Measurements from ENCODE around the gene STK16. TPM values are rescaled to one million over a fixed set of nuclear protein-coding genes. Genes with fewer than 3 reads are reported as not detected.

The STK16 gene
- total RNA-seq, 1 donor from 2014 or later: 31.0 TPM

DNA sequence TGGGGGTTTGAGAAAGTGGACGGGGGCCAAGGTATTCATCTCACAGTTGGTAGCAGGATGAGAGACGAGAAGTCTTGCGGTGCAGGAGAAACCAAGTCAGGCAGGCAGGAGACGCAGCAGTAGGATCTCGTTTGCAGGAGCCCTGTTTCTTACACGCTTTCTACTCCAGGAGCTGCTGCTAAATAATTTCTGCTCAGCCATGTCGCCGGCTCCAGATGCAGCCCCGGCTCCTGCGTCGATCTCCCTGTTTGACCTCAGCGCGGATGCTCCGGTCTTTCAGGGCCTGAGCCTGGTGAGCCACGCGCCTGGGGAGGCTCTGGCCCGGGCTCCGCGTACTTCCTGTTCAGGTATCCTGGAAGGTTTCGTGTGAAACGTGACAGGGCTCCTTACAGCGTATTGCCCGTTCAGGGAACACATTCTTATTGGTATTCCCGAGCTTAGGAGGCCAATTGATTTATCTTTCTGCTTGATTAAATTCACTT, 15.2 kb upstream of the STK16 start:
- Mint-ChIP-seq H3K4me1 (peaks cover 43% of the 10 kb centered on the region), H3K4me3 (peak overlapping the region; percentile 96), H3K27ac (peak overlapping the region; percentile 95), H3K36me3 (ENCODE audit: low read depth) (peaks cover 58% of the 10 kb centered on the region), H3K9me3 (no peaks in the 10 kb centered on the region), H3K27me3 (no peaks in the 10 kb centered on the region)
- ChIA-PET POLR2A (interaction anchor here (0.9 to 7.8 kb wide), 13 partner anchors 9 to 1001 kb away, joined by 3 to 287 read pairs (median 10); partner anchors contain the start of genes ABCB6, CNPPD1, DNAJB2 and GLB1L), CTCF (interaction anchor here (1.2 to 2.4 kb wide), 7 partner anchors 15 to 68 kb away, joined by 3 to 19 read pairs (median 4); partner anchors contain the start of genes GLB1L, STK16 and TUBA4A)
- DNase-seq (peak; percentile 36), ATAC-seq (ENCODE audit: low read depth) (no peak)
- TF ChIP-seq, protein P1, sequence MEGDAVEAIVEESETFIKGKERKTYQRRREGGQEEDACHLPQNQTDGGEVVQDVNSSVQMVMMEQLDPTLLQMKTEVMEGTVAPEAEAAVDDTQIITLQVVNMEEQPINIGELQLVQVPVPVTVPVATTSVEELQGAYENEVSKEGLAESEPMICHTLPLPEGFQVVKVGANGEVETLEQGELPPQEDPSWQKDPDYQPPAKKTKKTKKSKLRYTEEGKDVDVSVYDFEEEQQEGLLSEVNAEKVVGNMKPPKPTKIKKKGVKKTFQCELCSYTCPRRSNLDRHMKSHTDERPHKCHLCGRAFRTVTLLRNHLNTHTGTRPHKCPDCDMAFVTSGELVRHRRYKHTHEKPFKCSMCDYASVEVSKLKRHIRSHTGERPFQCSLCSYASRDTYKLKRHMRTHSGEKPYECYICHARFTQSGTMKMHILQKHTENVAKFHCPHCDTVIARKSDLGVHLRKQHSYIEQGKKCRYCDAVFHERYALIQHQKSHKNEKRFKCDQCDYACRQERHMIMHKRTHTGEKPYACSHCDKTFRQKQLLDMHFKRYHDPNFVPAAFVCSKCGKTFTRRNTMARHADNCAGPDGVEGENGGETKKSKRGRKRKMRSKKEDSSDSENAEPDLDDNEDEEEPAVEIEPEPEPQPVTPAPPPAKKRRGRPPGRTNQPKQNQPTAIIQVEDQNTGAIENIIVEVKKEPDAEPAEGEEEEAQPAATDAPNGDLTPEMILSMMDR (IDR thresholded peaks at IDR 0.05): no peak
- intact Hi-C loops (cut with micrococcal nuclease): no loop called here

DNA sequence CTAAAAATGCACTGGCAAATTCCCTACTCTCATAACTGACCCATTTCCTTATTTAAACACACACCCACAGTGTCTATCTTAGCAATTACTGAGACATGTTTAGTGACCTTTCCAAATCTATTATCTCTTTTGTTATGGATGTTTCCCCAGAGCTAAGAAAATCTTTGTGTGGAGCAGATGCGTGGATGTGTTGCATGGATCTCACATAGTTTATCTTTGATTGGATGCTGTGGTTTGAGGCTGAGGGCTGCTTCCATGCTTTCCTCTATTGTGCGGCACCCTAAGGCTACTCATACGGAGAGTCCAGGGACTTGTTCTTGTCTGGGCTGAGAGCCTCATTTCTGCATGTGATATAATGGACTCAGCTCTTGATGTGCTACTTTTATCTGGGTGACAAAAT, 10.9 kb upstream of the STK16 start:
- peaks cover 77% of the 10 kb centered on the region for H3K36me3 Mint-ChIP-seq (ENCODE audit: low read depth)
- H3K9me3 Mint-ChIP-seq: no peaks in the 10 kb centered on the region
- no peak for DNase-seq
- no peaks in the 10 kb centered on the region for H3K27me3 Mint-ChIP-seq
- POLR2A ChIA-PET: interaction anchor here (0.6 to 2.2 kb wide), 4 partner anchors 11 to 56 kb away, joined by 3 to 10 read pairs (median 4); partner anchors contain the start of genes GLB1L, STK16 and TUBA4B
- H3K27ac Mint-ChIP-seq: no peak overlapping the region
- peaks cover 22% of the 10 kb centered on the region for H3K4me1 Mint-ChIP-seq
- H3K4me3 Mint-ChIP-seq: no peak overlapping the region
- CTCF ChIA-PET: no interaction called here
- no peak for ATAC-seq (ENCODE audit: low read depth)
- TF ChIP-seq, protein P1 (IDR thresholded peaks at IDR 0.05): no peak
- intact Hi-C loops (cut with micrococcal nuclease): no loop called here

DNA sequence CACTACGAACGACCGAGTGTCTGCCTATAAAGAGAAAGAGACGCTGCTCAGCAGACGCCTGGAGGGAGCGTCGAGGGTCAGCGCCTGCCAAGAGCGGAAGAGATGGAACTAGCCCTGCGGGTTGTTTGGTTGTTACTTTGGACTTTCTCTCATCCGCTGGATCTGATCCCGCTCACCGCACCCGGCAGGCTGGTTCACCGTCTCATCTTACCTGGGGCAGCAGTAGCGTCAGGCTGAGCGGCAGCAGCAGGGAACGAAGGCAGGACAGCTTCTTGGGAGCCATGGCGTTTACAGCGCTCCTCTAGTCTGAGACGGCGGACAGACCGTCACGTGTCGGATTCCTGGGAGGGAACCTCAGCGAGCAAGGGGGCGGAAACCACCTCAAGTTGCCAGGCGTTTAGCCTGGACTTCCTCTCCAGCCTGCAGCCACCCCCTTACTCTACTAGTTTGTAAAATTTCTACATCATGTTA, 2.0 kb upstream of the STK16 start:
- Mint-ChIP-seq H3K9me3 (no peaks in the 10 kb centered on the region), H3K27me3 (no peaks in the 10 kb centered on the region), H3K4me3 (peak overlapping the region; percentile 63), H3K4me1 (peaks cover 37% of the 10 kb centered on the region), H3K36me3 (ENCODE audit: low read depth) (peaks cover 10% of the 10 kb centered on the region), H3K27ac (peak overlapping the region; percentile 50)
- intact Hi-C loops (cut with micrococcal nuclease): no loop called here
- DNase-seq (no peak), ATAC-seq (ENCODE audit: low read depth) (no peak)
- TF ChIP-seq, protein P1 (IDR thresholded peaks at IDR 0.05): no peak
- ChIA-PET CTCF (interaction anchor here (3.9 kb wide), 1 partner anchor 52 kb away, joined by 27 read pairs; no protein-coding TSS in a partner anchor), POLR2A (interaction anchor here (0.6 to 12.0 kb wide), 3 partner anchors 11 to 969 kb away, joined by 3 to 287 read pairs (median 91); partner anchors contain the start of genes ANKZF1, ATG9A, TUBA4A and TUBA4B)

DNA sequence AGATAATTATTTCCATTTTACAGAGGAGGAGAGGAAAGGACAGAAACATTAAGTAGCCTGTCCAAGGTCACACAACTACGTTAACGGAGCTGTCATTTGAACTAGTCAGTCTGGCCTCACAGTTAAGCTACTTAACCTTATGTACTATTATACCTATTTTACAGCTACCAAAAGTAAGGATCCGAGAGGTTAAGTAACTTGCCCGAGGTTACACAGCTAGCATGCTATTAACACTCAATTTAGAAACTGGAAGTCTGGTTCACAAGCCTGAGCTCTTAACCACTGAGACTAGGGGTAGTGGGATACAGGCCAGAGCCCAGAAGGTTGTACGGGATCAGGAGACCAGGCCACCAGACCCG, 511 bp upstream of the STK16 start:
- ATAC-seq (ENCODE audit: low read depth): no peak
- H3K27ac Mint-ChIP-seq: peak overlapping the region; percentile 98
- H3K4me3 Mint-ChIP-seq: peak overlapping the region; percentile 90
- intact Hi-C loops (cut with micrococcal nuclease): loop anchor here (1.0 to 2.0 kb wide), 8 partner anchors 9 to 1026 kb away; partner anchors contain the start of genes ANKZF1, ATG9A, DNAJB2 and NHEJ1
- TF ChIP-seq, protein P1 (IDR thresholded peaks at IDR 0.05): no peak
- no peaks in the 10 kb centered on the region for H3K9me3 Mint-ChIP-seq
- H3K4me1 Mint-ChIP-seq: peaks cover 51% of the 10 kb centered on the region
- CTCF ChIA-PET: interaction anchor here (1.1 to 3.9 kb wide), 8 partner anchors 10 to 73 kb away, joined by 3 to 27 read pairs (median 5); partner anchors contain the start of genes ANKZF1, ATG9A, DNAJB2 and TUBA4A
- no peaks in the 10 kb centered on the region for H3K27me3 Mint-ChIP-seq
- POLR2A ChIA-PET: interaction anchor here (0.6 to 12.0 kb wide), 15 partner anchors 8 to 364 kb away, joined by 3 to 287 read pairs (median 9); partner anchors contain the start of genes ABCB6, ANKZF1, ATG9A and CNPPD1
- DNase-seq: no peak
- peaks cover 22% of the 10 kb centered on the region for H3K36me3 Mint-ChIP-seq (ENCODE audit: low read depth)

DNA sequence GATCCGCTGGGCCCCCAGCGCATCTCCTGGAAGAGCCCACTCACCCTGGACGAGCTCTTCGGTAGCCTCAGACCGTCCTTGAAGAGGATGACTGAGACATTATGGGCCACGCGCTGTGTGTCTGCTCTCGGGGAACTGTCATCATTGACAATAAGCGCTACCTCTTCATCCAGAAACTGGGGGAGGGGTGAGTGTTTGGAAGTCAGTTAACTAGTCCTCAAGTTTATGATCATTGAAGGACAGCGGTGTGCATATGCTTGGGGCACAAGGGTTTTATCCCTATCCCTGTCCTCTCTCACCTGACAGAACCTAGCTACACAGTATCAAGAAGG, 586 bp downstream of the STK16 start:
- Mint-ChIP-seq H3K36me3 (ENCODE audit: low read depth) (peaks cover 33% of the 10 kb centered on the region), H3K27ac (peak overlapping the region; percentile 98), H3K4me3 (peak overlapping the region; percentile 90), H3K9me3 (no peaks in the 10 kb centered on the region), H3K4me1 (peaks cover 62% of the 10 kb centered on the region), H3K27me3 (no peaks in the 10 kb centered on the region)
- CTCF ChIA-PET: interaction anchor here (1.9 to 3.9 kb wide), 2 partner anchors 9 to 49 kb away, joined by 13 to 27 read pairs; partner anchors contain the start of gene TUBA4A
- TF ChIP-seq, protein P1 (IDR thresholded peaks at IDR 0.05): no peak
- intact Hi-C loops (cut with micrococcal nuclease): loop anchor here (1.0 to 2.0 kb wide), 8 partner anchors 7 to 1027 kb away; partner anchors contain the start of genes ANKZF1, ATG9A, DNAJB2 and NHEJ1
- POLR2A ChIA-PET: interaction anchor here (1.4 to 12.0 kb wide), 10 partner anchors 8 to 350 kb away, joined by 3 to 287 read pairs (median 28); partner anchors contain the start of genes ABCB6, ANKZF1, ATG9A and CNPPD1
- DNase-seq: no peak
- no peak for ATAC-seq (ENCODE audit: low read depth)
